ENCODE data around the gene FBXW11.
"Not testable (repeated sequence)": the region's sequence is repeated elsewhere in the genome, so short reads cannot be mapped to it uniquely, and the experiment has no call there.

FBXW11 gene

DNA sequence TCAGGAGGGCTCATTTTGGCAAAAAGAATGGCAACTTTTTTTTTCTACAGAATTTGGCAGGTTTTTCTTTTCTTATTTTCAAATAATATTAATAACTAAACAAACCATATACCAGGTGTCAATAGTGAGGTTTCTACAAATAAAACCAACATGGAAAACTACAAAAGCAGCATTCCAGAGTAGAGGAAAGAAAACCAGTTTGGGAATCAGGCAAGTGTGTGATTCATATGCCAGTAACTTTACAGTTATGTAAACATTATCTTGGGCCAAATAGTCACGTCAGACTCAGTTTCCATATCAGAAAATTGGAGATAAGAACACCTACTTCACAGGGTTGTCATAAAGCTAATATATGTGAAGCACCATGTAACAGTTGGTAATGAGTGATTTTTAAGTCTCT, 51.7 kb downstream of the FBXW11 start:
- TF ChIP-seq, protein P1, sequence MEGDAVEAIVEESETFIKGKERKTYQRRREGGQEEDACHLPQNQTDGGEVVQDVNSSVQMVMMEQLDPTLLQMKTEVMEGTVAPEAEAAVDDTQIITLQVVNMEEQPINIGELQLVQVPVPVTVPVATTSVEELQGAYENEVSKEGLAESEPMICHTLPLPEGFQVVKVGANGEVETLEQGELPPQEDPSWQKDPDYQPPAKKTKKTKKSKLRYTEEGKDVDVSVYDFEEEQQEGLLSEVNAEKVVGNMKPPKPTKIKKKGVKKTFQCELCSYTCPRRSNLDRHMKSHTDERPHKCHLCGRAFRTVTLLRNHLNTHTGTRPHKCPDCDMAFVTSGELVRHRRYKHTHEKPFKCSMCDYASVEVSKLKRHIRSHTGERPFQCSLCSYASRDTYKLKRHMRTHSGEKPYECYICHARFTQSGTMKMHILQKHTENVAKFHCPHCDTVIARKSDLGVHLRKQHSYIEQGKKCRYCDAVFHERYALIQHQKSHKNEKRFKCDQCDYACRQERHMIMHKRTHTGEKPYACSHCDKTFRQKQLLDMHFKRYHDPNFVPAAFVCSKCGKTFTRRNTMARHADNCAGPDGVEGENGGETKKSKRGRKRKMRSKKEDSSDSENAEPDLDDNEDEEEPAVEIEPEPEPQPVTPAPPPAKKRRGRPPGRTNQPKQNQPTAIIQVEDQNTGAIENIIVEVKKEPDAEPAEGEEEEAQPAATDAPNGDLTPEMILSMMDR (IDR thresholded peaks at IDR 0.05; ENCODE audit: low read depth, low read length): no peak
- no peak for DNase-seq (ENCODE audit: extremely low read depth, low read depth)

DNA sequence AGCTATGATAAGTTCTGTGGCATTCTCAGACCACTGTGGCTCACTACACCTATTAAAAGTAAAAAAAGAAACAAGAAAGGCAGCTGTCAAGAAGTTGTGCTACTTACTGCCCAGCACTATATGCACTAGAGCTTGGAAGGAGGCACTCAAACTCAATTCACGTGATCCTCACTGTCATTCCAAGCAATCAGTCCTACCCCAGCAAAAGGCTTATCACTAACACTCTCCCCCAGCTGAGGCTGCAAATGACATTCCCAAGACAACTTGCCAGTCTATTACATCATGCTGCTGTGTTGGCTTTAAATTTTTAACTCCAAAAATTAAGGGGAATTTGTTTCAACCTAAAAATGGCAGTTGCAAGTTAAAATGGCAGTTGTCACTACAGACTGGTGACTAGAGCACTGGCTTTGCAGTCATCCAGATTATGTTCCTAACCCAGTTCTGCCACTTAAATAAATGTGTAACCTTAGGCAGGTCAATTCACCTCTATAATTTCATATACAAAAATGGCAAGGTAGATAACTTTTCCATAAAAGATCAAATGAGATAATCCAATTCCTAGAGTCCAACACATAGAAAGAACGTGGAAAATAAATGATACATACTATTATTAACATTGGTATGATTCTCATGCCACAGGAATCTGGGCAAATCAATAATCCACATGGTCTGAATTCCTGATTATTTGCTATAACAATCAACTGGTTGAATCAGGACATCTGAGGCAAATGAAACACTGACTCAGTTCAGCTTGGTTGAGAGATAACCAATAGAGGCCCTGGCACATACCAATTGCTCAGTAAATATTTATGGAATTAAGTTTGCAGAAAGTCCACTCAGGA, 52.4 kb downstream of the FBXW11 start:
- TF ChIP-seq, protein P1 (IDR thresholded peaks at IDR 0.05; ENCODE audit: low read depth, low read length): no peak
- DNase-seq (ENCODE audit: extremely low read depth, low read depth): no peak

DNA sequence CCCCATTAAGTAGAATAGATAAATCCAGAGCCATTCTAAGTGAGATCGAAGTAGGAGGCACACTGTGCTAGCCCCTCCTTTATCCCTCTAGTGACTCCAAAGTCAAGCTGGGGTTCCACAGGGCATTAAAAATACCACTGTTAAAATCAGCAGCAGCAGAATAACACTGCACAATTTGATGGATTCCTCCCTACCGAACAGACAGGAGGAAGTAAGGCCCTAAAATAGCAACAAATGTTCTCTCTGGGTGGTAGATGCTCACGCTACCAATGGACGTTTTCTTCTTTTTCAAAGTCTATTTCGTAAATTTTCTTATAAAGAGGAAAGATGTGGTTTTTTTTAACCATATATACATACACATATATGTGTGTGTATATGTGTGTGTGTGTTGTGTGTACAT, 54.4 kb downstream of the FBXW11 start:
- DNase-seq (ENCODE audit: extremely low read depth, low read depth): no peak
- TF ChIP-seq, protein P1 (IDR thresholded peaks at IDR 0.05; ENCODE audit: low read depth, low read length): no peak

DNA sequence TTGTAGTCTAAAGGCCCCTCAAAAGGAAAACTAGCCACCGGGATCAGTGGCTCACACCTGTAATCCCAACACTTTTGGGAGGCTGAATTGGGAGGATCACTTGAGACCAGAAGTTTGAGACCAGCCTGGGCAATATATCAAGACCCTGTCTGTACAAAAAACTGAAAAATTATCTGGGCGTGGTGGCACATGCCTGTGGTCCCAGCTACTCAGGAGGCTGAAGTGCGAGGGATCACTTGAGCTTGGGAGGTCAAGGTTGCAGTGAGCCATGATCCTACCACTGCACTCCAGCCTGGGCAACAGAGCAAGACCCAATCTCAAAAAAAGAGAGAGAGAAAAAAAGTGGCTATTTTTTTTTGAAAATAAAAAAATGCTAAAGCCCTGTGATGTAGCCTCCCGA, 55.2 kb downstream of the FBXW11 start:
- TF ChIP-seq, protein P1 (IDR thresholded peaks at IDR 0.05; ENCODE audit: low read depth, low read length): no peak

DNA sequence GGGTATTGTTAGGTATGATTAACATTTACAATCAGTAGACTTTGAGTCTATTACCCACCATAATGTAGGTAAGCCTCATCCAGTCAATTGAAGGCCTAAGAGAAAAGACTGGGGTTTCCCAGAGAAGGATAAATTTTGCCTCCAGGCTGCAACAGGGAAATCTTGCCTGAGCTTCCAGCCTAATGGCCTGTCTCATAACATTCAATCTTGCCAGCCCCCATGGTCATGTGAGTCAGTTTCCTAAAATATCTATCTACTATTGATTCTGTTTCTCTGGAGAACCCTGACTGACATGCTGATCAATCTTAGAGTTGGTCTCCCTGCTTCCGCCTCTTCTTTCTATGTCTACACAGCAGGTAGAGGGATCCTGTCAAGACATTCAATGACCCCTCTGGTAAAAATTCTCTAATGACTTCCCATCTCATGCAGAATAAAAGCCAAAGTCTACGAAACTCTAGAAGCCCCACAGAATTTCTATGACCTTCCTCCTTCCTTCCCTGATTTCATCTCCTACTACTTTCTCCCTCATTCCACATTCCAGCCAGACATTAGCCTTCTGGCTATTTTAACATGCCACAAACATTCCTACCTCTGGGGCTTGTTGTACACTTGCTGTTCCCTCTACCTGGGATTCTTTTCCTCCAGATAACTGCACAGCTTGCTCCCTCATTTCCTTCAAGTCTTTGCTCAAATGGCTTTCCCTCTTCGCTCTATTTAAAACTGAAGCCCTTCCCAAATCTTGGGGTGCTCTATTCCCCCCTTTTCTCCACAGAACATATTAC, 60.2 kb downstream of the FBXW11 start:
- no peak for DNase-seq (ENCODE audit: extremely low read depth, low read depth)
- TF ChIP-seq, protein P1 (IDR thresholded peaks at IDR 0.05; ENCODE audit: low read depth, low read length): no peak

More for the DNA sequence above, 55.2 kb downstream of the FBXW11 start:
- DNase-seq (ENCODE audit: extremely low read depth, low read depth): no peak

DNA sequence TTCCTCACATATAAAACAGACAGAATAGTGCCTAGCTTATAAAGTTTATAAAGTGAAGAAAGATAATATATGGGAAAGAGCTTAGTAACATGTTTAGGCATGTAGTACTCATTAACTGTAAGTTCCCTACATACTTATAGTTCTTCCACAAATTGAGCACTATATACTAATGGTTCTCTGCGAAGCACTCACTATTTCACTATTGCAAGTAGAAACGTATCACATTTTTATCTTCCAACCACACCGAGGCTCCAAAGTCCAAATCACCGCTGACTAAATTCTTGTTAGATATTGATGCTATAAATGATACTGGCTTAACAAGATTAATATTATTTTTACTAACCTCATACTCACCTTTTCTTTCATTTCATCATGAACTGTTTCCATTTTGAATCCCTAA, 61.0 kb downstream of the FBXW11 start:
- TF ChIP-seq, protein P1 (IDR thresholded peaks at IDR 0.05; ENCODE audit: low read depth, low read length): no peak
- no peak for DNase-seq (ENCODE audit: extremely low read depth, low read depth)

DNA sequence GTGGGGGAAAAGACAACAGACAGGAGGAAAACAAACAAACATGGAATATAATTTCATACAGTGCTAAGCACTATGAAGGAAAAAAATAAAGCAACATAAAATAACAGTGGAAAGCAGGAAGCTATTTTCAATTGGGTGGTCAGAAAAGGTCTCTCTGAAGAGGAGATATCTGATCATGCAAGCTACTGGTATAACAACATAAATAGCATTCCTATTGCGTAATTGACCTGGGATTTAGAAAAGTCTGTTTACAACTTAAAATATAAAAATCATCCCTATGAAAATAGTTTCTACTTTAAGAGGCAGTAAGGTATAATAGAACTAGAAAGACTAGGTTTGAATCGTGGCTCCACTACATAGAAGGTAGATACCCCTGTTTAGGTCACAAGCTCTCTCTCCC, 61.4 kb downstream of the FBXW11 start:
- DNase-seq (ENCODE audit: extremely low read depth, low read depth): no peak

DNA sequence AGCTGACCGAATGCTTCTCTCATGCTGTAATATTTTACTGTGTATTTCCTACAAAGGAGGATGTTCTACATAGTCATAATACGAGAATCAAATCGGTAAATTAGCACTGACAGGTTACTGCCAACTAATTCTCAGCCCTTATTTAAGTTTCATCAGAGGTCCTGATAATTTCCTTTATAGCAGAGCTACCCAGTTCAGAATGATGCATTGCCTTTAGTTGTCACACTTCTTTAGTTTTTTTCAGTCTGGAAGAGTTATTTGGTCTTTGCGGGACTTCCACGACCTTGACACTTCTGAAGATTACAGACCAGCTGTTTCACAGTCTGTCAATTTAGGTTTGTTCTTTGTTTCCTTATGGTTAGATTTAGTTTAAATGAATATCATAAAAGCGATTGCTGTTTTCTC, 64.3 kb downstream of the FBXW11 start:
- not testable (repeated sequence) for DNase-seq (ENCODE audit: extremely low read depth, low read depth)

More for the DNA sequence above, 61.4 kb downstream of the FBXW11 start:
- TF ChIP-seq, protein P1 (IDR thresholded peaks at IDR 0.05; ENCODE audit: low read depth, low read length): no peak

DNA sequence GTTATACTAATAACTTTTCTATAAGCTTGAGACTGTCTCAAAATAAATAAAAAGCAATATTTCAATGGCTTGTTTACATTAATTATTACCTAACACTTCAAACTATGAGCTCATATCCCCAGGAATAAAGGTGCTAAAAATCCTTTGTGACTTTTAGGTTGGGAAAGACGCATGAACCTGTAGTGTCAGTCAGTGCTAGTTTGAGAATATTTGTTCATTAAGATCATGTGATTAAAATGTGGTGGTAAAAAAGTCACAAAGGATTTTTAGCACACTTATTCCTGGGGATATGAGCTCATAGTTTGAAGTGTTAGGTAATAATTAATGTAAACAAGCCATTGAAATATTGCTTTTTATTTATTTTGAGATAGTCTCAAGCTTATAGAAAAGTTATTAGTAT, 64.8 kb downstream of the FBXW11 start:
- DNase-seq (ENCODE audit: extremely low read depth, low read depth): not testable (repeated sequence)

DNA sequence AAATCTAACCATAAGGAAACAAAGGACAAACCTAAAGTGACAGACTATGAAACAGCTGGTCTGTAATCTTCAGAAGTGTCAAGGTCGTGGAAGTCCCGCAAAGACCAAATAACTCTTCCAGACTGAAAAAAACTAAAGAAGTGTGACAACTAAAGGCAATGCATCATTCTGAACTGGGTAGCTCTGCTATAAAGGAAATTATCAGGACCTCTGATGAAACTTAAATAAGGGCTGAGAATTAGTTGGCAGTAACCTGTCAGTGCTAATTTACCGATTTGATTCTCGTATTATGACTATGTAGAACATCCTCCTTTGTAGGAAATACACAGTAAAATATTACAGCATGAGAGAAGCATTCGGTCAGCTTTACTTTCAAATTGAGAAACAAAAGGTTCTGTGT, 65.2 kb downstream of the FBXW11 start:
- DNase-seq (ENCODE audit: extremely low read depth, low read depth): not testable (repeated sequence)
